H9 (cell line): Measurements from ENCODE around the gene GABBR2. TPM values are rescaled to one million over a fixed set of nuclear protein-coding genes. Genes with fewer than 3 reads are reported as not detected.

Experiments
- DNase-seq: peaks from one replicate; pipeline ENCODE4 v3.0.0-alpha.2; 2017
- H2AFZ ChIP-seq: one replicate; pipeline ENCODE4 v1.6.1; 2013; ENCODE audit warnings: mild to moderate bottlenecking, low read length, control low read depth, moderate library complexity
- H2AK5ac ChIP-seq: 2 replicates; pipeline ENCODE4 v1.6.1; 2013; ENCODE audit warnings: low read length, control low read depth, mixed read lengths; ENCODE audit not compliant: insufficient read length
- H2BK120ac ChIP-seq: one replicate; pipeline ENCODE4 v1.6.1; 2013; ENCODE audit warnings: low read depth, mild to moderate bottlenecking, low read length, control low read depth, inconsistent platforms; ENCODE audit not compliant: poor library complexity, severe bottlenecking
- H2BK12ac ChIP-seq: 2 replicates; pipeline ENCODE4 v1.6.1; 2013; ENCODE audit warnings: low read length, control low read depth, mixed read lengths, low read depth; ENCODE audit not compliant: insufficient read length
- H2BK15ac ChIP-seq: 2 replicates; pipeline ENCODE4 v1.6.1; 2013; ENCODE audit warnings: low read depth, low read length, control low read depth
- H2BK20ac ChIP-seq: one replicate; pipeline ENCODE4 v1.6.1; 2013; ENCODE audit warnings: low read depth, mild to moderate bottlenecking, low read length, control low read depth, inconsistent platforms; ENCODE audit not compliant: poor library complexity, severe bottlenecking
- H2BK5ac ChIP-seq: 2 replicates; pipeline ENCODE4 v1.6.1; 2013; ENCODE audit warnings: low read length, control low read depth, mixed read lengths; ENCODE audit not compliant: insufficient read length
- H3K14ac ChIP-seq: 2 replicates; pipeline ENCODE4 v1.6.1; 2013; ENCODE audit warnings: low read length, control low read depth; ENCODE audit not compliant: insufficient read depth
- H3K18ac ChIP-seq: 2 replicates; pipeline ENCODE4 v1.6.1; 2013; ENCODE audit warnings: low read depth, mild to moderate bottlenecking, mixed read lengths, low read length, control low read depth; ENCODE audit not compliant: insufficient read length
- H3K23ac ChIP-seq: 2 replicates; pipeline ENCODE4 v1.6.1; 2013; ENCODE audit warnings: low read length, control low read depth, mixed read lengths, low read depth; ENCODE audit not compliant: insufficient read length
- H3K23me2 ChIP-seq: 2 replicates; pipeline ENCODE4 v1.6.1; 2013; ENCODE audit warnings: low read depth, mild to moderate bottlenecking, mixed read lengths, low read length, control low read depth; ENCODE audit not compliant: insufficient read length, poor library complexity, severe bottlenecking
- H3K27ac ChIP-seq: 2 replicates; pipeline ENCODE4 v1.5.1; 2013; ENCODE audit warnings: low read length, control low read depth, mixed read lengths, low read depth; ENCODE audit not compliant: insufficient read length
- H3K27me3 ChIP-seq: 2 replicates; pipeline ENCODE4 v1.6.1; 2013; ENCODE audit warnings: low read length, control low read depth, inconsistent platforms; ENCODE audit not compliant: insufficient read depth
- H3K4ac ChIP-seq: 2 replicates; pipeline ENCODE4 v1.6.1; 2013; ENCODE audit warnings: low read depth, mild to moderate bottlenecking, control low read depth, inconsistent platforms, low read length, moderate library complexity
- H3K4me1 ChIP-seq: 2 replicates; pipeline ENCODE4 v1.6.1; 2013; ENCODE audit warnings: low read length, control low read depth, inconsistent platforms; ENCODE audit not compliant: insufficient read depth
- H3K4me2 ChIP-seq: 2 replicates; pipeline ENCODE4 v1.6.1; 2013; ENCODE audit warnings: low read length, control low read depth, mixed read lengths; ENCODE audit not compliant: insufficient read length, insufficient read depth
- H3K56ac ChIP-seq: 2 replicates; pipeline ENCODE4 v1.6.1; 2013; ENCODE audit warnings: low read depth, mild to moderate bottlenecking, mixed read lengths, low read length, control low read depth; ENCODE audit not compliant: insufficient read length
- H3K79me1 ChIP-seq: 2 replicates; pipeline ENCODE4 v1.6.1; 2013; ENCODE audit warnings: low read depth, mild to moderate bottlenecking, moderate library complexity, low read length, control low read depth, inconsistent platforms; ENCODE audit not compliant: insufficient read depth, poor library complexity, severe bottlenecking
- H3K79me2 ChIP-seq: 2 replicates; pipeline ENCODE4 v1.6.1; 2013; ENCODE audit warnings: low read length, control low read depth, inconsistent platforms; ENCODE audit not compliant: insufficient read depth
- H3K9ac ChIP-seq: 2 replicates; pipeline ENCODE4 v1.6.1; 2013; ENCODE audit warnings: low read length, control low read depth, mixed read lengths; ENCODE audit not compliant: insufficient read length; ENCODE audit errors: extremely low read depth
- H3K9me3 ChIP-seq: one replicate; pipeline ENCODE4 v1.6.1; 2013; ENCODE audit warnings: low read depth, low read length, inconsistent platforms; ENCODE audit not compliant: control insufficient read depth
- H3T11ph ChIP-seq: one replicate; pipeline ENCODE4 v1.6.1; 2013; ENCODE audit warnings: mild to moderate bottlenecking, low read length, control low read depth, inconsistent platforms
- H4K20me1 ChIP-seq: one replicate; pipeline ENCODE4 v1.6.1; 2013; ENCODE audit not compliant: control insufficient read depth, insufficient read length, insufficient read depth
- H4K5ac ChIP-seq: 2 replicates; pipeline ENCODE4 v1.6.1; 2013; ENCODE audit warnings: low read depth, mild to moderate bottlenecking, mixed read lengths, low read length, control low read depth; ENCODE audit not compliant: insufficient read length
- H4K8ac ChIP-seq: replicated peaks from 2 replicates; pipeline ENCODE4 v1.6.1; 2013; ENCODE audit warnings: low read length, control low read depth, mixed read lengths, low read depth; ENCODE audit not compliant: insufficient read length
- H4K91ac ChIP-seq: 2 replicates; pipeline ENCODE4 v1.6.1; 2013; ENCODE audit warnings: low read depth, mild to moderate bottlenecking, moderate library complexity, mixed read lengths, low read length, control low read depth; ENCODE audit not compliant: insufficient read length
- H3K27ac Mint-ChIP-seq, 3 experiments: 2 replicates in 2 of 3; 3 replicates in 1 of 3; pipeline ENCODE4 v1.8.0; 2020 to 2021; ENCODE audit warnings: mixed read lengths in 3 of 3, mild to moderate bottlenecking in 1 of 3, moderate library complexity in 1 of 3
- H3K27me3 Mint-ChIP-seq: 2 replicates; pipeline ENCODE4 v1.8.0; 2021; ENCODE audit warnings: low read depth, mild to moderate bottlenecking, moderate library complexity, mixed read lengths
- H3K36me3 Mint-ChIP-seq, 3 experiments: 2 replicates in 2 of 3; 3 replicates in 1 of 3; pipeline ENCODE4 v1.8.0; 2020 to 2021; ENCODE audit warnings: low read depth in 3 of 3, mixed read lengths in 3 of 3; ENCODE audit not compliant: insufficient read depth in 1 of 3
- H3K4me1 Mint-ChIP-seq, 2 experiments: 2 replicates each; pipeline ENCODE4 v1.8.0; 2020; ENCODE audit warnings: mixed read lengths in 2 of 2
- H3K4me3 Mint-ChIP-seq, 2 experiments: 2 replicates in 1 of 2; 3 replicates in 1 of 2; pipeline ENCODE4 v1.8.0; 2020 to 2021; ENCODE audit warnings: mild to moderate bottlenecking in 2 of 2, mixed read lengths in 2 of 2, moderate library complexity in 1 of 2
- H3K9me3 Mint-ChIP-seq, 2 experiments: 2 replicates in 1 of 2; 3 replicates in 1 of 2; pipeline ENCODE4 v1.8.0; 2020; ENCODE audit warnings: mild to moderate bottlenecking in 2 of 2, mixed read lengths in 2 of 2, moderate library complexity in 1 of 2
- CTCF ChIP-seq: fragments of 200-600 bp; sonication (generic); conservative IDR thresholded peaks from 3 replicates; pipeline ENCODE4 v1.8.0; 2021; ENCODE audit warnings: antibody characterized with exemption, mild to moderate bottlenecking
- WGBS: extraction: QIAGEN DNeasy Blood & Tissue Kit; methylation state at CpG from one replicate; pipeline ENCODE4 v1.1.7; 2013; ENCODE audit warnings: missing lambda C conversion rate, low lambda C conversion rate, mixed read lengths; ENCODE audit not compliant: insufficient read length; ENCODE audit errors: extremely low coverage; 5-methylcytosine and 5-hydroxymethylcytosine counted together
- total RNA-seq: library from RNA; stranded (reverse); gene quantifications from 2 replicates; pipeline ENCODE4 v1.2.1, GENCODE V29; 2021

The GABBR2 gene
- total RNA-seq, 1 experiment from 2014 or later, result 0.66 TPM

- no peak overlapping the region for H3K27ac ChIP-seq
- H3T11ph ChIP-seq, result no peak overlapping the region
- no peak overlapping the region for H4K5ac ChIP-seq
- H3K18ac ChIP-seq, result no peak overlapping the region
- no peak for TF ChIP-seq CTCF
- H2BK15ac ChIP-seq, result no peak overlapping the region
- DNase-seq, result no peak
- H3K14ac ChIP-seq, result no peak overlapping the region
- H3K4ac ChIP-seq, result no peak overlapping the region
- Mint-ChIP-seq H3K27ac (no peak overlapping the region), H3K4me1 (peaks cover 26 to 33% of the 10 kb centered on the region in 2 experiments), H3K9me3 (peaks cover 3% of the 10 kb centered on the region in 2 experiments; a peak in 2 of 5 replicates), H3K4me3 (no peak overlapping the region), H3K36me3 (peaks cover 0 to 2% (median 0%) of the 10 kb centered on the region in 3 experiments; a peak in 3 of 7 replicates), H3K27me3 (peaks cover 7% of the 10 kb centered on the region; the same call in 1 of the 2 replicates)
- no peak overlapping the region for H3K4me2 ChIP-seq
- H2BK5ac ChIP-seq, result no peak overlapping the region
- H4K8ac ChIP-seq, result no peak overlapping the region
- H2BK12ac ChIP-seq, result no peak overlapping the region
- H3K27me3 ChIP-seq, result no peaks in the 10 kb centered on the region
- H2AK5ac ChIP-seq, result no peak overlapping the region
- no peak overlapping the region for H3K56ac ChIP-seq
- no peak overlapping the region for H2BK20ac ChIP-seq
- H2AFZ ChIP-seq, result no peak overlapping the region
- H4K91ac ChIP-seq, result no peak overlapping the region
- no peaks in the 10 kb centered on the region for H3K79me2 ChIP-seq
- no peaks in the 10 kb centered on the region for H3K23me2 ChIP-seq
- no CpG with 5 or more reads among the region's 4 CpGs for WGBS
- no peaks in the 10 kb centered on the region for H4K20me1 ChIP-seq
- no peak overlapping the region for H3K9ac ChIP-seq
- H3K4me1 ChIP-seq, result peaks cover 3% of the 10 kb centered on the region
- no peaks in the 10 kb centered on the region for H3K9me3 ChIP-seq
- H3K79me1 ChIP-seq, result no peaks in the 10 kb centered on the region
- H2BK120ac ChIP-seq, result no peak overlapping the region
- no peak overlapping the region for H3K23ac ChIP-seq
Observed at GRCh38 chr9:98415782-98416181, 293.0 kb downstream of the GABBR2 start.
